Large intestine (tissue), 3 donors: ENCODE data around the gene EYS. TPM values are rescaled to one million over a fixed set of nuclear protein-coding genes. Genes with fewer than 3 reads are reported as not detected.
"Not testable (repeated sequence)": the region's sequence is repeated elsewhere in the genome, so short reads cannot be mapped to it uniquely, and the experiment has no call there.

Source experiments
- DNase-seq, 2 donors: peaks; one replicate each; pipeline versions ENCODE4 v3.0.0 to v3.0.0-alpha.2; 2013
- H3K27ac ChIP-seq: one replicate; pipeline ENCODE4 v1.5.1; 2013; ENCODE audit warnings: low read length
- H3K27me3 ChIP-seq: 2 replicates; pipeline ENCODE4 v1.6.1; 2013; ENCODE audit warnings: low read length; ENCODE audit not compliant: control insufficient read depth, insufficient read depth
- H3K36me3 ChIP-seq: 2 replicates; pipeline ENCODE4 v1.6.1; 2013; ENCODE audit warnings: low read length; ENCODE audit not compliant: control insufficient read depth, insufficient read depth
- H3K4me1 ChIP-seq: one replicate; pipeline ENCODE4 v1.6.1; 2013; ENCODE audit warnings: low read length; ENCODE audit not compliant: control insufficient read depth, insufficient read depth
- H3K4me3 ChIP-seq: one replicate; pipeline ENCODE4 v1.5.1; 2013; ENCODE audit warnings: low read length
- H3K9me3 ChIP-seq: one replicate; pipeline ENCODE4 v1.6.1; 2013; ENCODE audit warnings: mild to moderate bottlenecking, low read depth, low read length, moderate library complexity; ENCODE audit not compliant: control insufficient read depth
- WGBS: methylation state at CpG from one replicate; pipeline ENCODE4 v1.1.5; 2013; ENCODE audit warnings: low lambda C conversion rate; ENCODE audit not compliant: insufficient coverage; 5-methylcytosine and 5-hydroxymethylcytosine counted together
- polyA plus RNA-seq: library from polyadenylated mRNA; unstranded; fragments of 120-200 nt; gene quantifications from one replicate; pipeline ENCODE4 v1.2.1, GENCODE V29; 2013

The EYS gene
- polyA plus RNA-seq, 1 donor = 0.76 TPM

DNA sequence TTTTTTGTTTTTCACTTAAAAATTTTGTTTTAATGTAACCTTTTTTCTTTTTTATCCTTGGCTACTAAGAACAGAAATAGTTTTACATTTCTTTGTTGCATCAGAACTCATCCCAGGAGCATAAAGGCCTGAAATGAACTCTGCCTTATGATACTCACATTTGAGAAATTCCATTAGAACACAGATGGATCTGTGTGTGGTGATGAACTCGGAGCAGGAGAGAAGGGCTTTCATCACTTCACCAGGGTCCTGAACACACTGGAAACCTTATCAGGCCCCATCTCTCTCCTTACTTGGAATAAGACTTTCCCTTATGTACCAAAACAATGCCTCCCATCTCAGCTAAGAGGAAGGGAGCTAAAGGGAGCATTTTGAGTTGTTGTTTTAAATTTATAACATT is 1932.1 kb downstream of the EYS start:
- Histone ChIP-seq H3K36me3 (no peaks in the 10 kb centered on the region), H3K27ac (no peak overlapping the region), H3K9me3 (no peaks in the 10 kb centered on the region), H3K4me1 (no peaks in the 10 kb centered on the region), H3K4me3 (no peak overlapping the region), H3K27me3 (no peaks in the 10 kb centered on the region)
- DNase-seq = no peak
- no CpG with 5 or more reads among the region's 1 CpG for WGBS

DNA sequence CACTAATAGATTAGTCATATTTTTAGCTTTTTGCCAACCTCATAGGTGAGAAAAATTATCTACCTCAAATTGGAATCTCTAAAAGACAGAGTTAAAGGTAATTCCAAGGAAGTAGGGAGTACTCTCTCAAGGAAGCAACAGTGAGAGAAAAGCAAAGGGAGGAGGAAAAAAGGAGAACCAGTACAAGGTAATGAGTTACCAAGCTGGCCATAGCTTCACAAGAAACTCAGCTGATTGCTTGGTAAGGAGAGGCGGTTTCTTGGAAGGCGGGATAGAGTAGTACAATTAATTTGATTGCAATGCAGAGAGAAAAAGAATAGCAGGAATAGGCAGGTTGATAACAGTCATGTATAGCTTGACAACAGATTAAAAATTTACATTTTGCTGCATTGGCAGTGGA is 1933.8 kb downstream of the EYS start:
- 40% methylated on average over 2 of the region's 2 CpGs for WGBS
- no peak overlapping the region for H3K4me3 ChIP-seq
- DNase-seq = peak in 1 of 2 donors; percentile 27

DNA sequence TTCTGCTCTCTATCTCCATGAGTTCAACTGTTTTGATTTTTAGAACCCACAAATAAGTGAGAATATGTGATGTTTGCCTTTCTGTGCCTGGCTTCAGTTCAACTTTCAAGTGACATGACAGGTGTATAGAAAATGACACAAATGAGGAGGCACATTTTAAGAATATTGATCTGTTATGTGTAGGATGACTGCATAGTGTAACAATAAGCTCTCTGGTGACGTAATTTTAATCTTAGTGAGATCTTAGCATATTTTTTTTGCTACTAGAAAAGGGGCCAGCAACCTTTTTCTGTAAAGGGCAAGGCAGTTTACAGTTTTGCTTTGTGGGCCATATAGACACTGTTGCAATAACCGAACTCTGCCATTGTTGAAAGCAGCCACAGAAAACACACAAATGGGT is 1941.2 kb downstream of the EYS start:
- WGBS = no CpG with 5 or more reads among the region's 2 CpGs
- Histone ChIP-seq H3K27me3 (no peaks in the 10 kb centered on the region), H3K27ac (no peak overlapping the region), H3K4me1 (peaks cover 2% of the 10 kb centered on the region), H3K9me3 (peaks cover 10% of the 10 kb centered on the region), H3K36me3 (no peaks in the 10 kb centered on the region), H3K4me3 (no peak overlapping the region)
- no peak for DNase-seq

More for the DNA sequence above, 1933.8 kb downstream of the EYS start:
- no peaks in the 10 kb centered on the region for H3K36me3 ChIP-seq
- H3K27ac ChIP-seq = no peak overlapping the region
- H3K4me1 ChIP-seq = no peaks in the 10 kb centered on the region
- peaks cover 2% of the 10 kb centered on the region for H3K9me3 ChIP-seq
- no peaks in the 10 kb centered on the region for H3K27me3 ChIP-seq

- peak in 1 of 2 donors; percentile 28 for DNase-seq
- Histone ChIP-seq H3K4me1 (peaks cover 2% of the 10 kb centered on the region), H3K4me3 (no peak overlapping the region), H3K27ac (no peak overlapping the region), H3K9me3 (peaks cover 10% of the 10 kb centered on the region), H3K27me3 (no peaks in the 10 kb centered on the region), H3K36me3 (no peaks in the 10 kb centered on the region)
- WGBS = 33% methylated on average over 3 of the region's 4 CpGs
Measured at GRCh38 chr6:63764318-63764916, 1942.6 kb downstream of the EYS start.

GRCh38 chr6:63760199-63760598 is 1946.8 kb downstream of the EYS start:
- no peak for DNase-seq
- Histone ChIP-seq H3K4me3 (no peak overlapping the region), H3K27me3 (no peaks in the 10 kb centered on the region), H3K4me1 (peaks cover 2% of the 10 kb centered on the region), H3K27ac (no peak overlapping the region), H3K9me3 (peaks cover 4% of the 10 kb centered on the region), H3K36me3 (no peaks in the 10 kb centered on the region)

DNA sequence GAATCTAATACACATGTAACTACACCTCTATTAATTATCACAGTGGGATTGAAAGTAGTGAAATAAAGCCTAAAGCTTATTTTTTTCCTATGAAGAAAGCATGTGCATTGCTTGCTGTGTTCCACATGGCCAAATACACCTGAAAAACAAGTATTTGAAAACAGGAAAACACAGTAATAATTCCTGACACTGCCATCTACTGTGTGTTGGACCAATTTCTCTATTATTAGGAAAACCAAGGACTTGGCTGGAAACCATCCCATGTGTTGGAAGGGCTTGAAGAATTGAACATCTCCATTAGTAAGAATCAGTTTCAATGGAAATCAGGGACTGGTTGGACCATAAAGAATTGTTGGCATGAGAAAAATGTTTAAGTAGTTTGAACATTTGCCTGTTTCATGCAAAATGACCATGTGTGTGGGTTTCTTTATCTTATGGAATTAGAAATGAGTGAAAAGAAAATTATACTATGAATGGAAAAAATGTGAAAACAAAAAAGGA is 1947.4 kb downstream of the EYS start:
- no peak for DNase-seq
- Histone ChIP-seq H3K27ac (no peak overlapping the region), H3K4me1 (no peaks in the 10 kb centered on the region), H3K9me3 (peaks cover 4% of the 10 kb centered on the region), H3K4me3 (no peak overlapping the region), H3K36me3 (no peaks in the 10 kb centered on the region), H3K27me3 (no peaks in the 10 kb centered on the region)

DNA sequence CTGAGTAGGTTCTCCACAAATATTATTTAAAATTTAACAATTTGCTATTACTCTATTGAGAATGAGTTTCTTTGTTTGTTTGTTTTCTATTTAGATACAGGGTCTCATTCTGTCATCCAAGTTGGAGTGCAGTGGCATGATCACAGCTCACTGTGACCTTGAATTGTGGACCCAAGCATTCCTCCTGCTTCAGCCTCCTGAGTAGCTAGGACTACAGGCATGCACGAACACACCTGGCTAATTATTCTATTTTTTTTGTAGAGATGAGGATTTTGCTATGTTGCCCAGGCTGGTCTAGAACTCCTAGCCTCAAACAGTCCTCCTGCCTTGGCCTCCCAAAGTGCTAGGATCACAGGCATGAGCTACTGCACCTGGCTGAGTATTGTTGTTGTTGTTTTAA is 1949.2 kb downstream of the EYS start:
- WGBS = no CpG with 5 or more reads among the region's 1 CpG
- no peaks in the 10 kb centered on the region for H3K27me3 ChIP-seq
- peak overlapping the region; percentile 56 for H3K27ac ChIP-seq
- H3K4me1 ChIP-seq = no peaks in the 10 kb centered on the region
- DNase-seq = no peak
- H3K9me3 ChIP-seq = peaks cover 4% of the 10 kb centered on the region
- no peak overlapping the region for H3K4me3 ChIP-seq
- no peaks in the 10 kb centered on the region for H3K36me3 ChIP-seq

- not testable (repeated sequence) for H3K36me3 ChIP-seq, H3K4me3 ChIP-seq, H3K27me3 ChIP-seq, H3K4me1 ChIP-seq, H3K9me3 ChIP-seq
- peak overlapping the region; percentile 56 for H3K27ac ChIP-seq
- DNase-seq = peak in 1 of 2 donors; percentile 35
Measured at GRCh38 chr6:63757275-63757674, 1949.8 kb downstream of the EYS start.

DNA sequence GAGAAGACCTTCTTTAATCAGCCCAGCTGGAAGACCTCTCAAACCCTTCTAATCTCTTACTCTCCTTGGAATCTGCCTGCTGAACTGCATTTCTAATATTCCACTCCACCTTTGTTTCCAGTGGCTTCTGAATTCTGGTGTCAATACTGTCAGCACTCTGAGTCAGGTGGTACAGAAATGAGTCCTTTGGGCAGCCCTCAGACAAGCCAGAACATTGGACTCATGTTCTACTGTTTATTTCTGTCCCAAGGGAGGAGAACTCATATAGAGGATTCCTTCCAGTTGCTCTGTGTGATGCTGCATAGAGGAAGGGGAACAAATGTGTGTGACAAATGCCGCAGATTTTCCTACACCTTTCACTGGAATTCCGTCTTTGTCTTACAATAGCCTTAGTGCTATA is 1956.6 kb downstream of the EYS start:
- Histone ChIP-seq H3K4me1 (no peaks in the 10 kb centered on the region), H3K27ac (no peak overlapping the region), H3K36me3 (no peaks in the 10 kb centered on the region), H3K27me3 (no peaks in the 10 kb centered on the region), H3K4me3 (no peak overlapping the region), H3K9me3 (no peaks in the 10 kb centered on the region)
- DNase-seq = no peak
- no CpG with 5 or more reads among the region's 2 CpGs for WGBS

- no peaks in the 10 kb centered on the region for H3K9me3 ChIP-seq
- no peak overlapping the region for H3K4me3 ChIP-seq
- no peak for DNase-seq
- H3K27ac ChIP-seq = no peak overlapping the region
- no peaks in the 10 kb centered on the region for H3K27me3 ChIP-seq
- H3K36me3 ChIP-seq = no peaks in the 10 kb centered on the region
- no peaks in the 10 kb centered on the region for H3K4me1 ChIP-seq
Measured at GRCh38 chr6:63745784-63746183, 1961.2 kb downstream of the EYS start.

DNA sequence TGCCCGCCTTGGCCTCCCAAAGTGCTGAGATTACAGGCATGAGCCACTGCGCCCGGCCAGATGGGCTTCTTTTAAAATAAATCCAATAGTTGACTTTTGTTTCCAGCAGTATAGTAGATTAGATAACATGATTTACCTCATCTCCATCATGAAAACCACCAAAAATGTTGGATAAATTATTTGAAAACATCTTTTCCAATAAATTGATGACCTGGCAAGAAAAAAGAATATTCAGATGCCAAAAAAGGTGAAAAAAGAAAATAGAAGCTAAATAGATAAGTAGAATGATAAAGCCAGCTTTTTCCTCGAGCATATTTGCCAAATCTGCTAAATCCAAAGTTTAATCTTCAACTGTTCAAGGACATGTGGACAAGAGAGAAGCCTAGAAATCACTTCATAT is 1962.2 kb downstream of the EYS start:
- WGBS = 33% methylated on average over 1 of the region's 4 CpGs

More for the DNA sequence above, 1962.2 kb downstream of the EYS start:
- no peak overlapping the region for H3K27ac ChIP-seq
- H3K27me3 ChIP-seq = no peaks in the 10 kb centered on the region
- no peaks in the 10 kb centered on the region for H3K9me3 ChIP-seq
- no peaks in the 10 kb centered on the region for H3K4me1 ChIP-seq
- H3K4me3 ChIP-seq = no peak overlapping the region
- no peaks in the 10 kb centered on the region for H3K36me3 ChIP-seq
- no peak for DNase-seq
